ENCODE data around the gene TAF11. TPM values are rescaled to one million over a fixed set of nuclear protein-coding genes. Genes with fewer than 3 reads are reported as not detected.

Gene TAF11
- total RNA-seq, 4 donors from 2014 or later = 6.4 to 35.1 (median 19.9) TPM

GRCh38 chr6:34897130-34897529 is 9.3 kb upstream of the TAF11 start:
- in situ Hi-C loops (cut with MboI; ENCODE audit: low pct_ligation_motif_present in 1 of 4, low pct_unique_long_range_greater_than_20kb in 1 of 4, low sequenced_read_pairs in 3 of 4) = no loop called here
- no peak for DNase-seq

GRCh38 chr6:34894693-34895092 is 6.9 kb upstream of the TAF11 start:
- no peak overlapping the region for H3K4me3 ChIP-seq
- no peaks in the 10 kb centered on the region for H3K36me3 ChIP-seq
- no peak for TF ChIP-seq POLR2A (IDR thresholded peaks at IDR 0.05)
- TF ChIP-seq, protein P1, sequence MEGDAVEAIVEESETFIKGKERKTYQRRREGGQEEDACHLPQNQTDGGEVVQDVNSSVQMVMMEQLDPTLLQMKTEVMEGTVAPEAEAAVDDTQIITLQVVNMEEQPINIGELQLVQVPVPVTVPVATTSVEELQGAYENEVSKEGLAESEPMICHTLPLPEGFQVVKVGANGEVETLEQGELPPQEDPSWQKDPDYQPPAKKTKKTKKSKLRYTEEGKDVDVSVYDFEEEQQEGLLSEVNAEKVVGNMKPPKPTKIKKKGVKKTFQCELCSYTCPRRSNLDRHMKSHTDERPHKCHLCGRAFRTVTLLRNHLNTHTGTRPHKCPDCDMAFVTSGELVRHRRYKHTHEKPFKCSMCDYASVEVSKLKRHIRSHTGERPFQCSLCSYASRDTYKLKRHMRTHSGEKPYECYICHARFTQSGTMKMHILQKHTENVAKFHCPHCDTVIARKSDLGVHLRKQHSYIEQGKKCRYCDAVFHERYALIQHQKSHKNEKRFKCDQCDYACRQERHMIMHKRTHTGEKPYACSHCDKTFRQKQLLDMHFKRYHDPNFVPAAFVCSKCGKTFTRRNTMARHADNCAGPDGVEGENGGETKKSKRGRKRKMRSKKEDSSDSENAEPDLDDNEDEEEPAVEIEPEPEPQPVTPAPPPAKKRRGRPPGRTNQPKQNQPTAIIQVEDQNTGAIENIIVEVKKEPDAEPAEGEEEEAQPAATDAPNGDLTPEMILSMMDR (IDR thresholded peaks at IDR 0.05) = no peak
- TF ChIP-seq EP300 (IDR thresholded peaks at IDR 0.05; ENCODE audit: low read depth) = no peak
- no peak for TF ChIP-seq POLR2AphosphoS5 (IDR thresholded peaks at IDR 0.05)
- no peak for DNase-seq
- no peaks in the 10 kb centered on the region for H3K9me3 ChIP-seq
- 81 to 100% methylated on average over 1 of the region's 1 CpG for WGBS, 2 donors (ENCODE audit: low coverage in 1 of 2)
- in situ Hi-C loops (cut with MboI; ENCODE audit: low pct_ligation_motif_present in 1 of 4, low pct_unique_long_range_greater_than_20kb in 1 of 4, low sequenced_read_pairs in 3 of 4) = no loop called here
- intact Hi-C loops (cut with DNase I; ENCODE audit: low total_unique reads) = no loop called here
- no peaks in the 10 kb centered on the region for H3K27me3 ChIP-seq
- H3K4me1 ChIP-seq = peaks cover 10 to 23% (median 11%) of the 10 kb centered on the region in 4 donors
- no peak overlapping the region for H3K27ac ChIP-seq

More at GRCh38 chr6:34897130-34897529, 9.3 kb upstream of the TAF11 start:
- Histone ChIP-seq H3K4me3 (no peak overlapping the region), H3K9me3 (no peaks in the 10 kb centered on the region), H3K27ac (no peak overlapping the region), H3K4me1 (peaks cover 0 to under 1% (median 0%) of the 10 kb centered on the region in 4 donors), H3K36me3 (no peaks in the 10 kb centered on the region), H3K27me3 (no peaks in the 10 kb centered on the region)
- WGBS, 2 donors (ENCODE audit: low coverage in 1 of 2) = 81 to 100% methylated on average over 1 of the region's 1 CpG
- no peak for TF ChIP-seq EP300 (IDR thresholded peaks at IDR 0.05; ENCODE audit: low read depth)
- TF ChIP-seq, protein P1 (IDR thresholded peaks at IDR 0.05) = no peak
- intact Hi-C loops (cut with DNase I; ENCODE audit: low total_unique reads) = no loop called here

GRCh38 chr6:34891296-34891695 is 3.5 kb upstream of the TAF11 start:
- in situ Hi-C loops (cut with MboI; ENCODE audit: low pct_ligation_motif_present in 1 of 4, low pct_unique_long_range_greater_than_20kb in 1 of 4, low sequenced_read_pairs in 3 of 4) = no loop called here
- no peaks in the 10 kb centered on the region for H3K27me3 ChIP-seq
- no peak overlapping the region for H3K4me3 ChIP-seq
- DNase-seq = no peak
- no peak overlapping the region for H3K27ac ChIP-seq
- peaks cover 17 to 34% (median 24%) of the 10 kb centered on the region in 4 donors for H3K4me1 ChIP-seq
- TF ChIP-seq EP300 (IDR thresholded peaks at IDR 0.05; ENCODE audit: low read depth) = no peak
- TF ChIP-seq POLR2AphosphoS5 (IDR thresholded peaks at IDR 0.05) = no peak
- TF ChIP-seq POLR2A (IDR thresholded peaks at IDR 0.05) = no peak
- TF ChIP-seq, protein P1 (IDR thresholded peaks at IDR 0.05) = no peak
- WGBS, 2 donors (ENCODE audit: low coverage in 1 of 2) = 100% methylated on average over 2 of the region's 2 CpGs
- no peaks in the 10 kb centered on the region for H3K36me3 ChIP-seq
- no peaks in the 10 kb centered on the region for H3K9me3 ChIP-seq
- intact Hi-C loops (cut with DNase I; ENCODE audit: low total_unique reads) = no loop called here

- in situ Hi-C loops (cut with MboI; ENCODE audit: low pct_ligation_motif_present in 1 of 4, low pct_unique_long_range_greater_than_20kb in 1 of 4, low sequenced_read_pairs in 3 of 4) (no loop called here), intact Hi-C loops (cut with DNase I; ENCODE audit: low total_unique reads) (no loop called here)
- peaks cover 17 to 41% (median 26%) of the 10 kb centered on the region in 4 donors for H3K4me1 ChIP-seq
- DNase-seq = no peak
- no peak for TF ChIP-seq POLR2A (IDR thresholded peaks at IDR 0.05)
- TF ChIP-seq, protein P1 (IDR thresholded peaks at IDR 0.05) = no peak
- no peak for TF ChIP-seq POLR2AphosphoS5 (IDR thresholded peaks at IDR 0.05)
- no peak for TF ChIP-seq EP300 (IDR thresholded peaks at IDR 0.05; ENCODE audit: low read depth)
- H3K36me3 ChIP-seq = peaks cover 0 to under 1% (median 0%) of the 10 kb centered on the region in 4 donors
- 37 to 44% methylated on average over 7 of the region's 7 CpGs for WGBS, 2 donors (ENCODE audit: low coverage in 1 of 2)
- peak overlapping the region; percentile 87 to 93 (median 90) for H3K27ac ChIP-seq
- H3K27me3 ChIP-seq = no peaks in the 10 kb centered on the region
- H3K4me3 ChIP-seq = peak overlapping the region in 3 of 4 donors; percentile 90 to 96 (median 95)
- no peaks in the 10 kb centered on the region for H3K9me3 ChIP-seq
Measured at GRCh38 chr6:34890533-34890925, 2.7 kb upstream of the TAF11 start.

Measured in transverse colon (tissue), 4 donors.